Transverse colon (tissue), 4 donors: ENCODE measurements around the gene ERP27.

Source experiments
- CTCF ChIP-seq, 5 experiments: fragments of 200-600 bp in 3 of 5; fragments of 450-650 bp in 2 of 5; sonication (generic) in 3 of 5; IDR thresholded peaks; 1 replicate in 2 of 5; 2 replicates in 3 of 5; pipeline ENCODE4 v1.5.1; 2016 to 2017; ENCODE audit warnings: antibody characterized with exemption in 5 of 5, inconsistent platforms in 3 of 5, mild to moderate bottlenecking in 2 of 5, moderate library complexity in 1 of 5
- EP300 ChIP-seq: sonication (generic); formaldehyde crosslinking; IDR thresholded peaks from one replicate; pipeline ENCODE4 v1.6.1; 2017; ENCODE audit warnings: antibody characterized with exemption, low read depth
- POLR2A ChIP-seq: fragments of 450-650 bp; IDR thresholded peaks from one replicate; pipeline ENCODE4 v1.6.1; 2016; ENCODE audit warnings: antibody characterized with exemption, mild to moderate bottlenecking, moderate library complexity
- POLR2AphosphoS5 ChIP-seq, 3 donors: sonication (generic); formaldehyde crosslinking; IDR thresholded peaks; one replicate each; pipeline ENCODE4 v1.6.1; 2016; ENCODE audit warnings: antibody characterized with exemption in 3 of 3

GRCh38 chr12:14962153-14962539 lies 23.8 kb upstream of the ERP27 start:
- no peak for TF ChIP-seq CTCF (IDR thresholded peaks at IDR 0.05)
- TF ChIP-seq POLR2A = no peak
- TF ChIP-seq POLR2AphosphoS5 (IDR thresholded peaks at IDR 0.05) = no peak
- no peak for TF ChIP-seq EP300
